Heart right ventricle (tissue), 16 donors: ENCODE data around the gene CPA3. TPM values are rescaled to one million over a fixed set of nuclear protein-coding genes. Genes with fewer than 3 reads are reported as not detected.

Experiments used
- ATAC-seq, 8 donors: fragments of 200-7000 bp; cut with Tn5 transposase; one replicate each; pipeline ENCODE4 v1.9.1; 2020; ENCODE audit warnings: mild to moderate bottlenecking in 8 of 8, moderate library complexity in 8 of 8, moderate number of reproducible peaks in 1 of 8
- DNase-seq, 2 donors: peaks; one replicate each; pipeline ENCODE4 v3.0.0-alpha.2; 2020
- H3K27ac ChIP-seq, 10 donors: fragments of 200-600 bp; sonication (generic) in 2 of 10; one replicate each; pipeline versions ENCODE4 v1.5.0 to v1.8.0; 2020 to 2022; ENCODE audit warnings: mild to moderate bottlenecking in 3 of 10
- H3K27me3 ChIP-seq, 7 donors: fragments of 200-600 bp; one replicate each; pipeline ENCODE4 v1.8.0; 2021 to 2022; ENCODE audit warnings: mild to moderate bottlenecking in 2 of 7
- H3K36me3 ChIP-seq, 9 donors: fragments of 200-600 bp; sonication (generic) in 1 of 9; one replicate each; pipeline versions ENCODE4 v1.5.0 to v1.8.0; 2020 to 2022; ENCODE audit warnings: mild to moderate bottlenecking in 2 of 9
- H3K4me1 ChIP-seq, 9 donors: fragments of 200-600 bp; sonication (generic) in 1 of 9; one replicate each; pipeline versions ENCODE4 v1.5.0 to v1.8.0; 2020 to 2022; ENCODE audit warnings: mild to moderate bottlenecking in 4 of 9
- H3K4me3 ChIP-seq, 10 donors: fragments of 200-600 bp; sonication (generic) in 2 of 10; one replicate each; pipeline versions ENCODE4 v1.5.0 to v1.8.0; 2020 to 2022; ENCODE audit warnings: mild to moderate bottlenecking in 7 of 10, moderate library complexity in 2 of 10
- H3K9me3 ChIP-seq, 11 donors: fragments of 200-600 bp in 10 of 11; sonication (generic) in 2 of 11; one replicate each; pipeline versions ENCODE4 v1.5.0 to v1.8.0; 2013 to 2022; ENCODE audit warnings: mild to moderate bottlenecking in 2 of 11, control low read depth in 1 of 11, moderate library complexity in 1 of 11
- CTCF ChIP-seq, 9 donors: fragments of 200-600 bp; sonication (generic) in 2 of 9; IDR thresholded peaks; one replicate each; pipeline versions ENCODE4 v1.5.0 to v1.8.0; 2021 to 2022; ENCODE audit warnings: antibody characterized with exemption in 9 of 9, mild to moderate bottlenecking in 5 of 9, moderate library complexity in 1 of 9
- WGBS, 2 donors: extraction: QIAGEN DNeasy Blood & Tissue Kit; methylation state at CpG; one replicate each; pipeline ENCODE4 v1.1.7; 2013; ENCODE audit warnings: inconsistent platforms in 1 of 2; 5-methylcytosine and 5-hydroxymethylcytosine counted together
- intact Hi-C, 10 donors: fragments of 100-400 bp; cut with DNase I; formaldehyde crosslinking; loops; one replicate each; pipeline versions ENCODE4 v1.11.1 to v1.14.2; 2022
- polyA plus RNA-seq, 2 donors: library from polyadenylated mRNA; stranded (reverse); fragments of 200-250 nt; gene quantifications; one replicate each; pipeline ENCODE4 v1.2.3, GENCODE V29; 2013
- total RNA-seq, 10 donors: library from RNA; stranded (reverse); fragmentation: NEBNext Ultra II Directional in 3 of 10; extraction: Animal tissue kit (Norgen Biotek cat#: 25700) in 3 of 10; gene quantifications; one replicate each; pipeline versions ENCODE4 v1.2.1 to v1.2.4, GENCODE V29; 2021 to 2023
- donor health status: Arrhythmogenic right ventricular cardiomyopathy.
- donor health status: ischemic (EF 13 %, LVEDD 7.1; RV severe dilation, severe dysfunction).
- donor health status: healthy with polysubstance abuse.
- donor health status: DM: no; HTN: yes; CAD: no.
- donor health status: DM: no; HTN: no; CAD: no.
- donor health status: ischemic (EF 25% LVEDD 6.9; RV normal size, moderate dysfunction).
- donor health status: ischemic (EF 25% LVEDD 5.7; RV mildly dilated, moderate dysfunction).
- donor health status: healthy.
- donor health status: DM: yes; HTN: yes; CAD: no.
- donor health status: Ischemic cardiomyopathy.
- donor health status: ischemic (EF 35%, LVEDD 5.7; RV mildly dilated, moderate dysfunction).
- donor health status: nonischemic (EF 11% LVEDD 7.7; RV severe dilation, severe dysfunction).
- donor health status: DM: yes; HTN: yes; CAD: no.
- donor health status: PGD.
- donor health status: ischemic (EF 29% LVEDD 5.4; RV normal size, mild dysfunction).
- donor health status: nonischemic (EF 23%, LVEDD 6.1; RV moderate dilation, normal function).

CPA3 gene
- total and polyA plus RNA-seq, 12 donors = 0.22 to 2.6 (median 1.4) TPM

DNA sequence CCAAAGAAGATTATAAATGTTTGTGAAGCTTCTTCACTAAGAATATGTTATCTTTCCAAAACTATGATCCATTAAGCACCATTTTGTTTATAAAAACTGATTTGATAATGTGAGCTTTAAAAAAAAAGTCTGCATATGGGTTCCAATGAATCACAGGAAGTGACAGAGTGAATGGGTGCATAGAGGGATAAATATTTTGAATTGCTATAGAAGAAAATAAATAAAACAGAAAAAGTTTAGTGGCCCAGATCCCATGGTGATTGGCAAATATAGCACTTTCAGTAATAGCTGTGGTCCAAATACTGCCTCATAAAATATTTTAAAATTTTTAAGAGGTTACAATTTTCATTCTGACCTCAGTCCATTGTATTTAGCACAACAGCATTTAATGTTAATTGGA, 19.2 kb downstream of the CPA3 start:
- DNase-seq (no peak), ATAC-seq (no peak)
- Histone ChIP-seq H3K9me3 (no peaks in the 10 kb centered on the region), H3K27ac (no peak overlapping the region), H3K4me1 (no peaks in the 10 kb centered on the region), H3K27me3 (peaks cover 0 to 13% (median 0%) of the 10 kb centered on the region in 7 donors), H3K4me3 (no peak overlapping the region), H3K36me3 (no peaks in the 10 kb centered on the region)
- intact Hi-C loops = no loop called here
- TF ChIP-seq CTCF (IDR thresholded peaks at IDR 0.05) = no peak

DNA sequence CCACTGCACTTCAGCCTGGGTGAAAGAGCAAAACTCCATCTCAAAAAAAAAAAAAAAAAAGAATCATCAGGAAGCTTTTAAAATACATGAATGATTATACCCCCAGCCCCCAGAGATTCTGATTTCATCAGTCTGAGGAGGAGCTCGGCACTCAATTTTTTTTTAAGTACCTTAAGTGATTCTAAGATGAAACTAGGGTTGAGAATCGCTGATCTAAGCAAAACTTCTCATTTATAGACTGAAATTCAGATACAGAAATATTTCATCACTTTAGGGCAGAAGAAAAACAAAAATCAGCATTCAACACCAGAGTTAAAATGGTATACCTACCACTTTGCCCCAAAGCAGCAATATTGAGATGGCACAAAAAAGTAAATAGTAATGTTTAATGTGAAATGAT, 24.7 kb downstream of the CPA3 start:
- H3K9me3 ChIP-seq = peaks cover 0 to 6% (median 0%) of the 10 kb centered on the region in 11 donors
- no peak for ATAC-seq
- no peaks in the 10 kb centered on the region for H3K36me3 ChIP-seq
- intact Hi-C loops = no loop called here
- no peak for DNase-seq
- H3K27me3 ChIP-seq = peaks cover 0 to 13% (median 0%) of the 10 kb centered on the region in 7 donors
- H3K4me1 ChIP-seq = no peaks in the 10 kb centered on the region
- no peak overlapping the region for H3K4me3 ChIP-seq
- H3K27ac ChIP-seq = no peak overlapping the region
- no peak for TF ChIP-seq CTCF (IDR thresholded peaks at IDR 0.05)
- WGBS, 2 donors = 77% methylated on average over 2 of the region's 2 CpGs

DNA sequence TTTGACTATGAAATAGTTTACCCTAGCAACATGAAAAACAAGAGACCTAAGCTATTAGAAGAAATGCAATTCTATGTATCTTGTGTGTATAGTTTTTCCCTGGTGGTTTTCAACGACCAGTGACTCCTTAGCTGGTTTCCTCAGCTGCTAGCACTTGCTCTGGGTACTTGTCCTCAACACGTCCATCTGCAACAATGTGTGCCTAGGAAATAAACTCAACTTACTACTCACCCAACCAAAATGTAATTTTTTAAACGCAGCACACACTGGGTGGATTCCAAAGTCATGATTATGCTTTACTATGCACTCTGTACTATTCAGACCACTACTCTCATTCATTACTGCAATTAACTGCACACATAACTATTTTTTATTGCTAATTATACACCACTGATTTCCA, 31.0 kb downstream of the CPA3 start:
- no peak for ATAC-seq
- Histone ChIP-seq H3K27ac (no peak overlapping the region), H3K4me1 (no peaks in the 10 kb centered on the region), H3K4me3 (no peak overlapping the region), H3K27me3 (no peaks in the 10 kb centered on the region), H3K9me3 (peaks cover 0 to 6% (median 0%) of the 10 kb centered on the region in 11 donors), H3K36me3 (no peaks in the 10 kb centered on the region)
- intact Hi-C loops = no loop called here
- DNase-seq = no peak
- WGBS, 2 donors = 55 to 66% methylated on average over 3 of the region's 3 CpGs
- TF ChIP-seq CTCF (IDR thresholded peaks at IDR 0.05) = no peak

DNA sequence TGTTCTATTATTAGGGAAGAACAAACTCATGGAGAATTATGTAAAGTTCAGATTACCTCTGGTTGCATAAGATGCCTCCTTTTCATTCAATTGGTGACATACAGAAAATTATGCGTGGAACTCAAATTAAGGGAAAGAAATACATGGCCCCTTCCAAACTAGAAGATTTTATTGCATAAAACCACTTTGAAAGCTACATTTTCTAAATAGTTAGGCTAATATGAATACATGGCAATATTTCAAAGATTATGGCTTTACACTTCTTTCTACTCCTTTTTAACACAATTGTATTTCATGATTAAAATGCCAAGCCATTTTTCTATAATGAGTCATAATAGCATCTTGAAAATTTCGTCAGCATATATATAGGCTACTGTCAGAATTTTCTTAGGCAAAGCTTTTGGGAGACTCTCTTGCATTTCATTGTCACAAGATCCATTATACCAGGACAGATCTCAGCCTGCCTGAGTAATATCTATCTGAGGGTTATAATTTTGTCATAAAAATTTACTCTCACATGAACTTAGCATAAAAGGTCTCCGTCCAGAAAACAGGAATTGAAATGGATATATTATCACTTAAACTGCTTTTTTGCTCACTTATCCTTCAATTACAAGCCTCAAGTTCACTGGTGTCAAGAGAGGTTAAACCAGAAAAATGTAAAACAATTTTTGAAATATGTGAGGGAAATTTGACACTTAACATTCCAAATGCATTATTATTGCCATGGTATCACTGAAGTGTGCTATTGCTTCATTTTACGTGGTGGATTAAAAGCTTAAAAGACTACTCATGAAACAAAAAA, 37.1 kb downstream of the CPA3 start:
- H3K27me3 ChIP-seq = peaks cover 0 to 13% (median 0%) of the 10 kb centered on the region in 7 donors
- no peaks in the 10 kb centered on the region for H3K36me3 ChIP-seq
- no peaks in the 10 kb centered on the region for H3K4me1 ChIP-seq
- no peaks in the 10 kb centered on the region for H3K9me3 ChIP-seq
- no peak for DNase-seq
- no peak for ATAC-seq
- WGBS, 2 donors = 72% methylated on average over 4 of the region's 4 CpGs
- no peak overlapping the region for H3K4me3 ChIP-seq
- H3K27ac ChIP-seq = no peak overlapping the region
- TF ChIP-seq CTCF (IDR thresholded peaks at IDR 0.05) = no peak
- intact Hi-C loops = no loop called here
